Pancreas (tissue), 10 donors: Measurements from ENCODE around the gene CYB5B. TPM values are rescaled to one million over a fixed set of nuclear protein-coding genes. Genes with fewer than 3 reads are reported as not detected.

ENCODE experiments used
- ATAC-seq, 4 donors: fragments of 200-7000 bp; cut with Tn5 transposase; one replicate each; pipeline versions ENCODE4 v1.8.0 to v1.9.1; 2020; ENCODE audit warnings: mild to moderate bottlenecking in 4 of 4, moderate library complexity in 4 of 4
- DNase-seq, 6 donors: peaks; one replicate each; pipeline ENCODE4 v3.0.0-alpha.2; 2020
- FAIRE-seq: peaks from 2 replicates; lab custom pipeline; 2012; peaks lifted over from hg19 to GRCh38; lab: Jason Lieb, UNC
- H3K27ac ChIP-seq, 4 donors: fragments of 200-600 bp; sonication (generic); 1 replicate in 3 of 4; 2 replicates in 1 of 4; pipeline versions ENCODE4 v1.5.0 to v1.8.0; 2020
- H3K27me3 ChIP-seq, 4 donors: fragments of 200-600 bp; one replicate each; pipeline ENCODE4 v1.8.0; 2021
- H3K36me3 ChIP-seq, 3 donors: fragments of 200-600 bp; sonication (generic) in 1 of 3; one replicate each; pipeline versions ENCODE4 v1.5.0 to v1.8.0; 2020 to 2021
- H3K4me1 ChIP-seq, 3 donors: fragments of 200-600 bp; one replicate each; pipeline ENCODE4 v1.8.0; 2021
- H3K4me3 ChIP-seq, 4 donors: fragments of 200-600 bp; sonication (generic) in 2 of 4; one replicate each; pipeline versions ENCODE4 v1.5.0 to v1.8.0; 2020 to 2021
- H3K9me3 ChIP-seq, 4 donors: fragments of 200-600 bp; one replicate each; pipeline ENCODE4 v1.8.0; 2021
- WGBS, 2 donors: extraction: QIAGEN DNeasy Blood & Tissue Kit; methylation state at CpG; one replicate each; pipeline ENCODE4 v1.1.7; 2013; 5-methylcytosine and 5-hydroxymethylcytosine counted together
- intact Hi-C, 3 donors: fragments of 100-400 bp; cut with DNase I; formaldehyde crosslinking; loops; one replicate each; pipeline versions ENCODE4 v1.11.1 to v1.14.2; 2022
- polyA plus RNA-seq, 2 donors: library from polyadenylated mRNA; stranded (reverse); fragments of 200-250 nt; gene quantifications; one replicate each; pipeline ENCODE4 v1.2.3, GENCODE V29; 2013
- total RNA-seq, 6 donors: library from RNA; stranded (reverse); fragmentation: NEBNext Ultra II Directional in 4 of 6; extraction: Animal tissue kit (Norgen Biotek cat#: 25700) in 4 of 6; gene quantifications; one replicate each; pipeline versions ENCODE4 v1.2.1 to v1.2.4, GENCODE V29; 2021 to 2023
- TF ChIP-seq, protein P1 (sequence below), 4 donors: fragments of 200-600 bp; sonication (generic) in 3 of 4; IDR thresholded peaks; one replicate each; pipeline versions ENCODE4 v1.5.0 to v1.8.0; 2021; ENCODE audit warnings: antibody characterized with exemption in 4 of 4
- donor health status: healthy with polysubstance abuse.
- donor health status: DM: no; HTN: no; CAD: no; lungs with moderate emphysema.
- donor health status: DM: no; HTN: no; CAD: no.
- donor health status: control.
- donor health status: control.
- donor health status: Bipolar disorder and iron deficiency.
- donor health status: DM: yes; HTN: yes; CAD: no.
- donor health status: DM: no; HTN: no; CAD: no.
- donor health status: DM: no; HTN: no; CAD: no.
- donor health status: DM: yes; HTN: yes; CAD: no.

CYB5B gene
- total and polyA plus RNA-seq, 8 donors = 16.0 to 38.1 (median 24.5) TPM

DNA sequence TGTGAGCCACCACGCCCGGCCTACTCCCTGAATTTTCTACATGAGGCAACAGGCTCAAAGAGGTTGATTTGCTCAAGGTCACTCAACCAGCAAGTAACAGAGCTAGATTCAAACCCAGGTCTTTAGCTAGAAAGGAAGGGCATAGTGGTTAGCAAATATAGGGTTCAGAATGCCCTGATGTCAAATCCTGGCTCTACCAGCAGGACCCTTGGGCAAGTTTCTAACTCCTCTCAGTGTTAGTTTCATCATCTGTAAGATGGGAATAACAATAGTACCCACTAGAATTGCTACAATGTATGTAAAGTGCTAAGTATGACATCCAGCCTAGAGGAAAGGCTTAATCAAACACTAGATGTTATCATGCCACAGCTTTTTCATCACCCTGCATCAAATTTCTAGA lies 19.1 kb upstream of the CYB5B start:
- H3K27me3 ChIP-seq = no peaks in the 10 kb centered on the region
- FAIRE-seq (no peak), DNase-seq (no peak), ATAC-seq (no peak)
- WGBS, 2 donors = 90 to 99% methylated on average over 2 of the region's 2 CpGs
- intact Hi-C loops = no loop called here
- no peaks in the 10 kb centered on the region for H3K9me3 ChIP-seq
- TF ChIP-seq, protein P1, sequence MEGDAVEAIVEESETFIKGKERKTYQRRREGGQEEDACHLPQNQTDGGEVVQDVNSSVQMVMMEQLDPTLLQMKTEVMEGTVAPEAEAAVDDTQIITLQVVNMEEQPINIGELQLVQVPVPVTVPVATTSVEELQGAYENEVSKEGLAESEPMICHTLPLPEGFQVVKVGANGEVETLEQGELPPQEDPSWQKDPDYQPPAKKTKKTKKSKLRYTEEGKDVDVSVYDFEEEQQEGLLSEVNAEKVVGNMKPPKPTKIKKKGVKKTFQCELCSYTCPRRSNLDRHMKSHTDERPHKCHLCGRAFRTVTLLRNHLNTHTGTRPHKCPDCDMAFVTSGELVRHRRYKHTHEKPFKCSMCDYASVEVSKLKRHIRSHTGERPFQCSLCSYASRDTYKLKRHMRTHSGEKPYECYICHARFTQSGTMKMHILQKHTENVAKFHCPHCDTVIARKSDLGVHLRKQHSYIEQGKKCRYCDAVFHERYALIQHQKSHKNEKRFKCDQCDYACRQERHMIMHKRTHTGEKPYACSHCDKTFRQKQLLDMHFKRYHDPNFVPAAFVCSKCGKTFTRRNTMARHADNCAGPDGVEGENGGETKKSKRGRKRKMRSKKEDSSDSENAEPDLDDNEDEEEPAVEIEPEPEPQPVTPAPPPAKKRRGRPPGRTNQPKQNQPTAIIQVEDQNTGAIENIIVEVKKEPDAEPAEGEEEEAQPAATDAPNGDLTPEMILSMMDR (IDR thresholded peaks at IDR 0.05) = no peak
- H3K4me1 ChIP-seq = peaks cover 6 to 10% (median 7%) of the 10 kb centered on the region in 3 donors
- H3K27ac ChIP-seq = no peak overlapping the region
- no peak overlapping the region for H3K4me3 ChIP-seq
- H3K36me3 ChIP-seq = no peaks in the 10 kb centered on the region

DNA sequence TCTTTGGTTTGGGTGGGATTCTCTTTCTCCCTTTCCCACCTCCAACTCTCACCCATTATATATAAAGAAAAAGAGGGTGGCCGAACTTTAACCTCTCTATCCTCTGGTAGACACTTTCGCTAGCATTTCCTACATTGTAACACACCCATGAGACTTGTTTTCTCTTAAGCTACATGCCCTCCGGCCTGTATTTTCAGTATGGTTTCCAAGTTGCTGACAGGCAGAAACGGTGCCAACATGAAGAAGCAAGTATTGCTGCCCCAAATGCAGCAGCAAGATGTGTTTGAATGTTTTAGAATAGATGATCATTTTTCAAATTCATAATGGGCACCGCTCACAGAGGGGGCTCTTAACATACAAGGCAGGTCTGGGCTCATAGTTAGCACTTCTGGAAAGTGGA lies 18.7 kb upstream of the CYB5B start:
- DNase-seq = no peak
- TF ChIP-seq, protein P1 (IDR thresholded peaks at IDR 0.05) = no peak
- no peak for FAIRE-seq
- H3K36me3 ChIP-seq = no peaks in the 10 kb centered on the region
- H3K9me3 ChIP-seq = no peaks in the 10 kb centered on the region
- H3K4me3 ChIP-seq = no peak overlapping the region
- H3K4me1 ChIP-seq = peaks cover 6 to 10% (median 7%) of the 10 kb centered on the region in 3 donors
- no peak overlapping the region for H3K27ac ChIP-seq
- H3K27me3 ChIP-seq = no peaks in the 10 kb centered on the region
- WGBS, 2 donors = 86 to 91% methylated on average over 5 of the region's 5 CpGs
- ATAC-seq = no peak
- intact Hi-C loops = no loop called here

DNA sequence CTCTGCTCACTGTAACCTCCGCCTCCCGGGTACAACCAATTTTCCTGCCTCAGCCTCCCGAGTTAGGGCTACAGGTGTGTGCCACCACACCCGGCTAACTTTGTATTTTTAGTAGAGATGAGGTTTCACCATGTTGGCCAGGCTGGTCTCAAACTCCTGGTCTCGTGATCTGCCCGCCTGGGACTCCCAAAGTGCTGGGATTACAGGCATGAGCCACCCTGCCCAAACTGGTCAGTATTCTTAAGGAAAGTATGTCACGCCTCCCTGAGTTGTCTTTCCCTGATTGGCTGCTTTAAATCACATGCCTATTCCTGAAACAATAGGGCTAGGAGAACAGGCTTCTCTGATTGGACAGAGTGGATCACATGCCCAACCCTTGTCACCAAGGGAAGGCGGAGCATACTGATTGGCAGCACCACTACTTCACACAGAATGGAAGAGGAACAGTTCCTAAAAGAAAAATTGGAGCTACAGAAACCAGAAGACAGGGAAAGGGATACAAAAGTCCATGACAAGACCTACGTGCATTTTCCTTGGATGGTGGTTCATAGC lies 17.6 kb upstream of the CYB5B start:
- intact Hi-C loops = no loop called here
- Histone ChIP-seq H3K4me1 (peaks cover 6 to 10% (median 7%) of the 10 kb centered on the region in 3 donors), H3K27ac (no peak overlapping the region), H3K36me3 (no peaks in the 10 kb centered on the region), H3K27me3 (no peaks in the 10 kb centered on the region), H3K4me3 (no peak overlapping the region), H3K9me3 (no peaks in the 10 kb centered on the region)
- TF ChIP-seq, protein P1 (IDR thresholded peaks at IDR 0.05) = no peak
- ATAC-seq = no peak
- DNase-seq = peak in 1 of 6 donors; percentile 21
- WGBS, 2 donors = 96 to 97% methylated on average over 9 of the region's 9 CpGs
- FAIRE-seq = no peak

DNA sequence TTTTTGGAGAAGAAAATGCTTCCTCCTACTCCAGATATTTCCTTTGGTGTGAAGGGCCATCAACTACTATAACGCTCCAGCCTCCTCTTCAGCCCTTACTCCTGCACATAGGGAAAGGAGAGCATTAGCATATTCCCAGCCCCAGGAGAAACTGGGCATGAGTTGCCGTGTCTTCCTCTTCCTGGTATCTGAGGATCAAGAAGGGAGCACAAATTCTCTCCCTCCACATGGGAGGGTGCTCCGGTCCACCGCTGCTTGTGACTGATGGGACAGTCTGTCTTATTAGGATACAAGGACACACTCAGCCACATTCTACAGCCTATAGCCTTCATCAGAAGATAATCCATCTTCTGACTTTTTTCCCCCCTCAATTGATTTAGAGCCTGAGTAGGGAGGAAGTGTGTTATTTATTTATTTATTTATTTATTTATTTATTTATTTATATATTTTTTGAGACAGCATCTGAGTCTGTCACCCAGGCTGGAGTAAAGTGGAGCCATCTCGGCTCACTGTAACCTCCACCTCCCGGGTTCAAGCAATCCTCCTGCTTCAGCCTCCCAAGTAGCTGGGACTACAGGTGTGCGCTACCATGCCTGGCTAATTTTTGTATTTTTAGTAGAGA lies 16.6 kb upstream of the CYB5B start:
- H3K36me3 ChIP-seq = no peaks in the 10 kb centered on the region
- FAIRE-seq (no peak), ATAC-seq (no peak), DNase-seq (peak in 1 of 6 donors; percentile 22)
- TF ChIP-seq, protein P1 (IDR thresholded peaks at IDR 0.05) = no peak
- no peaks in the 10 kb centered on the region for H3K9me3 ChIP-seq
- H3K27me3 ChIP-seq = no peaks in the 10 kb centered on the region
- H3K4me1 ChIP-seq = peaks cover 6 to 10% (median 7%) of the 10 kb centered on the region in 3 donors
- H3K4me3 ChIP-seq = no peak overlapping the region
- H3K27ac ChIP-seq = no peak overlapping the region
- intact Hi-C loops = no loop called here
- 91 to 93% methylated on average over 7 of the region's 7 CpGs for WGBS, 2 donors

DNA sequence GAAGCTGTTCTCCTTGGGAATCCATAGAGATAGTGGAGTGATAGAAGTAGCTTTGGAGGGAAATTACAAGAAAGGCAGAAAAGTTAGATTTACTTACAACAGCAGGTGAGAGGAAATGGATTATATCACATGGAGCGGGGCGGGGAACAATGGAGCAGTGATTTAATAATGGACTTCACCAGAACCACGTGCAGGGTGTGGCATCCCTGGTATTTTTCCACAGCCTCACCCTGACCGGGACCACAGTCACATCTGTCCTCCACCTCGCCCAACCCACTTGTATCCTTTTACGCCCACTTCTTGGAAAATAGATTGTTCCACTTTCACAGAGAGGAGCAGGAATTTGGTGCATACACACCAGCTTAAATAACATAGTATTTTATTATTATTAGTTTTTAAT lies 15.9 kb upstream of the CYB5B start:
- TF ChIP-seq, protein P1 (IDR thresholded peaks at IDR 0.05) = no peak
- Histone ChIP-seq H3K36me3 (no peaks in the 10 kb centered on the region), H3K27ac (no peak overlapping the region), H3K9me3 (no peaks in the 10 kb centered on the region), H3K27me3 (no peaks in the 10 kb centered on the region), H3K4me1 (peaks cover 6 to 10% (median 7%) of the 10 kb centered on the region in 3 donors), H3K4me3 (no peak overlapping the region)
- FAIRE-seq = no peak
- intact Hi-C loops = no loop called here
- WGBS, 2 donors = 80 to 90% methylated on average over 6 of the region's 6 CpGs
- ATAC-seq = no peak
- no peak for DNase-seq
